ENCODE measurements around the gene ALDOC.

Gene ALDOC

GRCh38 chr17:28523876-28524275, 52.8 kb downstream of the ALDOC start:
- CTCF ChIA-PET = no interaction called here
- DNase-seq (ENCODE audit: low spot score) = no peak
- peak overlapping the region; percentile 80; the same call in 1 of the 2 replicates for H3K27ac ChIP-seq
- POLR2A ChIA-PET (ENCODE audit: low non-redundant PET) = no interaction called here
- TF ChIP-seq, protein P1, sequence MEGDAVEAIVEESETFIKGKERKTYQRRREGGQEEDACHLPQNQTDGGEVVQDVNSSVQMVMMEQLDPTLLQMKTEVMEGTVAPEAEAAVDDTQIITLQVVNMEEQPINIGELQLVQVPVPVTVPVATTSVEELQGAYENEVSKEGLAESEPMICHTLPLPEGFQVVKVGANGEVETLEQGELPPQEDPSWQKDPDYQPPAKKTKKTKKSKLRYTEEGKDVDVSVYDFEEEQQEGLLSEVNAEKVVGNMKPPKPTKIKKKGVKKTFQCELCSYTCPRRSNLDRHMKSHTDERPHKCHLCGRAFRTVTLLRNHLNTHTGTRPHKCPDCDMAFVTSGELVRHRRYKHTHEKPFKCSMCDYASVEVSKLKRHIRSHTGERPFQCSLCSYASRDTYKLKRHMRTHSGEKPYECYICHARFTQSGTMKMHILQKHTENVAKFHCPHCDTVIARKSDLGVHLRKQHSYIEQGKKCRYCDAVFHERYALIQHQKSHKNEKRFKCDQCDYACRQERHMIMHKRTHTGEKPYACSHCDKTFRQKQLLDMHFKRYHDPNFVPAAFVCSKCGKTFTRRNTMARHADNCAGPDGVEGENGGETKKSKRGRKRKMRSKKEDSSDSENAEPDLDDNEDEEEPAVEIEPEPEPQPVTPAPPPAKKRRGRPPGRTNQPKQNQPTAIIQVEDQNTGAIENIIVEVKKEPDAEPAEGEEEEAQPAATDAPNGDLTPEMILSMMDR (conservative IDR thresholded peaks at IDR 0.05; ENCODE audit: low read depth) = no peak

DNA sequence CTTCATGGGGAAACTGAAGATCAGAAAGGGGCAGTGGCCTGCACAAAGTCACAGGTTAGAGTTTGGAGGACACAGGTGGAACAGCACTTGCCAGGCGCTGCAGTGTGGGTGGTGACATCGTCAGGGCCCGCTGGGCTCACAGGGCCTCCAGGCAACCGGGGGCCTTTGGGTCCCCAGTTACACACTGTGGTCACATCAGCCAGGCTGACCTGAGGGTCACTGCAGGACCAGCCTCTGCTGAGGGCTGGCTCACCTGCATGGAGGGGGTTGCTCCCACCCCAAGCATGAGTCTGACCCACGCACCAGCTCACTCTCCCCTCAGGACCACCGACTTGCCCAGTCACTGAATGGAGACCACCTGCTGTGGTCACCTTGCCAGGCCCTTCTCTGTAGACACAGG, 53.5 kb downstream of the ALDOC start:
- TF ChIP-seq, protein P1 (conservative IDR thresholded peaks at IDR 0.05; ENCODE audit: low read depth) = no peak
- ChIA-PET POLR2A (ENCODE audit: low non-redundant PET) (no interaction called here), CTCF (interaction anchor here (0.6 to 1.2 kb wide), 2 partner anchors 28 to 825 kb away, joined by 3 read pairs; no protein-coding TSS in a partner anchor)
- H3K27ac ChIP-seq = no peak overlapping the region
- DNase-seq (ENCODE audit: low spot score) = no peak

All from RWPE1 (cell line).